IMR-90 (cell line): ENCODE measurements around the gene NPFF. TPM values are rescaled to one million over a fixed set of nuclear protein-coding genes. Genes with fewer than 3 reads are reported as not detected.

Experiments used
- ATAC-seq: fragments of 200-7000 bp; cut with Tn5 transposase; 2 replicates; pipeline ENCODE4 v1.9.1; 2020; ENCODE audit warnings: low read depth, mild to moderate bottlenecking, moderate library complexity
- BruUV-seq: library from RNA; stranded (reverse); fragments of 400-500 nt; replicated peaks from 2 replicates; lab custom pipeline; 2021; lab: Mats Ljungman, UMichigan
- CTCF ChIA-PET: fragments of 300-600 bp; formaldehyde crosslinking; extraction: SDS; loops from one replicate; lab custom pipeline; 2021; ENCODE audit warnings: antibody characterized with exemption; lab: Yijun Ruan, JAX
- POLR2A ChIA-PET: fragments of 300-600 bp; sonication (Branson Sonifier 250); formaldehyde crosslinking; loops from one replicate; lab custom pipeline; 2022; ENCODE audit warnings: antibody characterized with exemption; ENCODE audit not compliant: unreplicated experiment; lab: Charles Lee
- DNase-seq: peaks from one replicate; pipeline ENCODE4 v3.0.0; 2013
- H2AFZ ChIP-seq: replicated peaks from 2 replicates; pipeline ENCODE3; 2013; ENCODE audit warnings: low read length, mild to moderate bottlenecking; ENCODE audit not compliant: poor library complexity
- H2AK5ac ChIP-seq: 2 replicates; pipeline ENCODE4 v1.6.1; 2013; ENCODE audit warnings: low read depth, low read length, inconsistent platforms
- H2AK9ac ChIP-seq: replicated peaks from 2 replicates; pipeline ENCODE3; 2013; ENCODE audit warnings: mild to moderate bottlenecking, low read depth, low read length, moderate library complexity; ENCODE audit not compliant: poor library complexity
- H2BK120ac ChIP-seq: 2 replicates; pipeline ENCODE4 v1.6.1; 2013; ENCODE audit warnings: low read depth, low read length, inconsistent platforms
- H2BK15ac ChIP-seq: 3 replicates; pipeline ENCODE4 v1.6.1; 2013; ENCODE audit warnings: low read depth, low read length, inconsistent platforms
- H2BK20ac ChIP-seq: 2 replicates; pipeline ENCODE4 v1.6.1; 2013; ENCODE audit warnings: low read depth, mild to moderate bottlenecking, inconsistent platforms, low read length, moderate library complexity
- H2BK5ac ChIP-seq: 2 replicates; pipeline ENCODE4 v1.6.1; 2013; ENCODE audit warnings: mild to moderate bottlenecking, low read depth, low read length, inconsistent platforms; ENCODE audit not compliant: poor library complexity, severe bottlenecking
- H3K14ac ChIP-seq: replicated peaks from 2 replicates; pipeline ENCODE4 v1.6.1; 2013; ENCODE audit warnings: low read depth, low read length, inconsistent platforms
- H3K18ac ChIP-seq: 2 replicates; pipeline ENCODE4 v1.6.1; 2013; ENCODE audit warnings: low read depth, low read length, control low read depth
- H3K23ac ChIP-seq: 2 replicates; pipeline ENCODE4 v1.6.1; 2013; ENCODE audit warnings: low read depth, low read length, inconsistent platforms
- H3K27ac ChIP-seq: 2 replicates; pipeline ENCODE4 v1.5.1; 2013; ENCODE audit warnings: mild to moderate bottlenecking, control low read depth, low read length; ENCODE audit not compliant: insufficient read depth
- H3K27me3 ChIP-seq: 2 replicates; pipeline ENCODE4 v1.6.1; 2013; ENCODE audit warnings: low read length; ENCODE audit not compliant: control insufficient read depth, insufficient read depth
- H3K36me3 ChIP-seq: 2 replicates; pipeline ENCODE4 v1.6.1; 2013; ENCODE audit warnings: low read length, mixed read lengths; ENCODE audit not compliant: control insufficient read depth, insufficient read depth
- H3K4ac ChIP-seq: 2 replicates; pipeline ENCODE4 v1.6.1; 2013; ENCODE audit warnings: low read depth, low read length, inconsistent platforms
- H3K4me1 ChIP-seq: 2 replicates; pipeline ENCODE4 v1.6.1; 2013; ENCODE audit warnings: low read length, mixed read lengths; ENCODE audit not compliant: control insufficient read depth, insufficient read depth
- H3K4me2 ChIP-seq: 2 replicates; pipeline ENCODE4 v1.6.1; 2013; ENCODE audit warnings: low read depth, mild to moderate bottlenecking, control low read depth, low read length, moderate library complexity
- H3K4me3 ChIP-seq: 2 replicates; pipeline ENCODE4 v1.5.1; 2013; ENCODE audit warnings: low read depth, mild to moderate bottlenecking, control low read depth, low read length, moderate library complexity; ENCODE audit not compliant: insufficient read depth
- H3K56ac ChIP-seq: 2 replicates; pipeline ENCODE4 v1.6.1; 2013; ENCODE audit warnings: low read length, inconsistent platforms; ENCODE audit not compliant: insufficient read depth; ENCODE audit errors: extremely low read depth
- H3K79me1 ChIP-seq, 2 experiments: 2 replicates each; pipeline ENCODE4 v1.6.1; 2013; ENCODE audit warnings: low read length in 2 of 2, inconsistent platforms in 1 of 2, low read depth in 1 of 2
- H3K9ac ChIP-seq: 2 replicates; pipeline ENCODE4 v1.6.1; 2013; ENCODE audit warnings: low read depth, low read length, control low read depth
- H3K9me1 ChIP-seq: 2 replicates; pipeline ENCODE4 v1.6.1; 2013; ENCODE audit warnings: low read length, inconsistent platforms; ENCODE audit not compliant: insufficient read depth
- H3K9me3 ChIP-seq: 2 replicates; pipeline ENCODE4 v1.6.1; 2013; ENCODE audit warnings: low read length; ENCODE audit not compliant: control insufficient read depth, insufficient read depth
- H4K20me1 ChIP-seq: 2 replicates; pipeline ENCODE4 v1.6.1; 2013; ENCODE audit warnings: low read length, inconsistent platforms; ENCODE audit not compliant: insufficient read depth
- H4K5ac ChIP-seq: 2 replicates; pipeline ENCODE4 v1.6.1; 2013; ENCODE audit warnings: mild to moderate bottlenecking, low read depth, low read length, control low read depth
- H4K8ac ChIP-seq, 2 experiments: 2 replicates each; pipeline ENCODE4 v1.6.1; 2013; ENCODE audit warnings: low read depth in 2 of 2, low read length in 2 of 2, control low read depth in 1 of 2, inconsistent platforms in 1 of 2
- H4K91ac ChIP-seq: 2 replicates; pipeline ENCODE4 v1.6.1; 2013; ENCODE audit warnings: low read depth, low read length, inconsistent platforms; ENCODE audit not compliant: insufficient read depth
- BHLHE40 ChIP-seq: fragments of 150-350 bp; IDR thresholded peaks from 2 replicates; pipeline ENCODE4 v1.6.1; 2016; ENCODE audit warnings: mild to moderate bottlenecking, low read depth, low read length
- POLR2A ChIP-seq: IDR thresholded peaks from 2 replicates; pipeline ENCODE4 v1.6.1; 2012; ENCODE audit warnings: mild to moderate bottlenecking, low read depth, low read length
- RFX5 ChIP-seq: IDR thresholded peaks from 2 replicates; pipeline ENCODE4 v1.8.0; 2012; ENCODE audit warnings: low read depth, mild to moderate bottlenecking, low read length, moderate library complexity
- WGBS, 2 experiments: methylation state at CpG; one replicate each; pipeline versions ENCODE4 v1.1.5 to v1.1.7; 2013; ENCODE audit warnings: missing lambda C conversion rate in 2 of 2; ENCODE audit not compliant: insufficient read length in 1 of 2; ENCODE audit errors: extremely low coverage in 2 of 2; 5-methylcytosine and 5-hydroxymethylcytosine counted together
- dilution Hi-C: fragments of 300-500 bp; cut with HindIII; formaldehyde crosslinking; loops from one replicate; pipeline ENCODE4 v1.14.3; 2018; ENCODE audit warnings: low sequenced_read_pairs; ENCODE audit not compliant: unreplicated experiment
- in situ Hi-C: fragments of 300-500 bp; cut with MboI; formaldehyde crosslinking; loops from 3 replicates; pipeline ENCODE4 v1.14.3; 2019; ENCODE audit warnings: low sequenced_read_pairs, inconsistent platforms, mixed read lengths
- intact Hi-C: fragments of 100-400 bp; cut with micrococcal nuclease; formaldehyde crosslinking; loops from 2 replicates; pipeline ENCODE4 v1.10.0; 2022
- polyA plus RNA-seq, 3 experiments: library from polyadenylated mRNA; depleted of rRNA; stranded (reverse); fragments of >200 nt; gene quantifications; 2 replicates each; pipeline ENCODE4 v1.2.3, GENCODE V29; 2012; ENCODE audit warnings: low replicate concordance in 1 of 3
- total RNA-seq: library from RNA; depleted of rRNA; stranded (reverse); fragments of >200 nt; gene quantifications from 2 replicates; pipeline ENCODE4 v1.2.3, GENCODE V29; 2012

NPFF gene
- total and polyA plus RNA-seq, 2 of the 4 experiments (the other 2 are of a cell fraction), result not detected

GRCh38 chr12:53502983-53503728 is 4.1 kb downstream of the NPFF start:
- no peak overlapping the region for H2AFZ ChIP-seq
- CTCF ChIA-PET, result no interaction called here
- intact Hi-C loops, result loop anchor here (5.0 kb wide), 1 partner anchor 51 kb away; the partner anchor contains the start of gene PCBP2
- no peaks in the 10 kb centered on the region for H3K9me3 ChIP-seq
- no peak overlapping the region for H2BK20ac ChIP-seq
- no peak overlapping the region for H4K8ac ChIP-seq
- H3K4me1 ChIP-seq, result peaks cover 10% of the 10 kb centered on the region
- H3K18ac ChIP-seq, result no peak overlapping the region
- peaks cover 13 to 60% of the 10 kb centered on the region in 2 experiments; a peak in 3 of 4 replicates for H3K79me1 ChIP-seq
- no peak overlapping the region for H3K56ac ChIP-seq
- no peak overlapping the region for H3K4me3 ChIP-seq
- H3K9me1 ChIP-seq, result peaks cover 15% of the 10 kb centered on the region
- DNase-seq, result no peak
- H4K20me1 ChIP-seq, result peaks cover 2% of the 10 kb centered on the region; the same call in 1 of the 2 replicates
- dilution Hi-C loops, result no loop called here
- H3K27me3 ChIP-seq, result no peaks in the 10 kb centered on the region
- H2BK5ac ChIP-seq, result no peak overlapping the region
- H2AK5ac ChIP-seq, result no peak overlapping the region
- POLR2A ChIA-PET, result no interaction called here
- no peak overlapping the region for H3K27ac ChIP-seq
- H3K23ac ChIP-seq, result no peak overlapping the region
- no peak overlapping the region for H3K14ac ChIP-seq
- no peak overlapping the region for H3K4me2 ChIP-seq
- no peak overlapping the region for H4K91ac ChIP-seq
- in situ Hi-C loops, result loop anchor here (10.0 kb wide), 1 partner anchor 178 kb away; the partner anchor contains the start of gene AAAS
- peak overlapping the region; percentile 80 for H2AK9ac ChIP-seq
- no peak overlapping the region for H2BK15ac ChIP-seq
- ATAC-seq, result no peak
- H3K4ac ChIP-seq, result no peak overlapping the region; the same call in 1 of the 2 replicates
- TF ChIP-seq BHLHE40, result no peak
- no peak for TF ChIP-seq RFX5
- TF ChIP-seq POLR2A, result no peak
- no CpG with 5 or more reads among the region's 10 CpGs for WGBS, 2 experiments
- peaks cover 28% of the 10 kb centered on the region for H3K36me3 ChIP-seq
- H3K9ac ChIP-seq, result no peak overlapping the region
- H4K5ac ChIP-seq, result no peak overlapping the region
- no TSS peak for BruUV-seq
- H2BK120ac ChIP-seq, result no peak overlapping the region
